Caco-2 (cell line): ENCODE data around the gene SECISBP2. TPM values are rescaled to one million over a fixed set of nuclear protein-coding genes. Genes with fewer than 3 reads are reported as not detected.

Experiments used
- BruUV-seq: library from RNA; stranded (reverse); fragments of 400-500 nt; replicated peaks from 2 replicates; lab custom pipeline; 2021; lab: Mats Ljungman, UMichigan
- CTCF ChIA-PET: fragments of 300-600 bp; sonication (Branson Sonifier 250); formaldehyde crosslinking; loops from one replicate; lab custom pipeline; 2022; ENCODE audit warnings: antibody characterized with exemption; lab: Charles Lee
- POLR2A ChIA-PET: fragments of 300-600 bp; sonication (Branson Sonifier 250); formaldehyde crosslinking; loops from one replicate; lab custom pipeline; 2022; ENCODE audit warnings: antibody characterized with exemption; lab: Charles Lee
- DNase-seq, 2 experiments: peaks; one replicate each; pipeline versions ENCODE4 v3.0.0 to v3.0.0-alpha.2; 2020 to 2022
- H3K27me3 ChIP-seq: replicated peaks from 2 replicates; pipeline ENCODE4 v1.6.0; 2011; ENCODE audit warnings: low read length; ENCODE audit not compliant: control insufficient read depth, insufficient read depth
- H3K36me3 ChIP-seq: 2 replicates; pipeline ENCODE4 v1.5.1; 2011; ENCODE audit warnings: low read length; ENCODE audit not compliant: control insufficient read depth, insufficient read depth
- H3K4me1 ChIP-seq: fragments of 250-450 bp; sonication (Bioruptor Pico); 2 replicates; pipeline ENCODE4 v1.5.1; 2020; ENCODE audit warnings: mild to moderate bottlenecking
- H3K4me3 ChIP-seq: 2 replicates; pipeline ENCODE4 v1.5.1; 2011; ENCODE audit warnings: low read depth, mild to moderate bottlenecking, control low read depth, low read length
- H3K9me3 ChIP-seq: fragments of 250-450 bp; sonication (Bioruptor Pico); 2 replicates; pipeline ENCODE4 v1.5.1; 2020; ENCODE audit warnings: mild to moderate bottlenecking, moderate library complexity
- H3K27ac Mint-ChIP-seq: one replicate; pipeline ENCODE4 v1.8.0; 2022; ENCODE audit warnings: mixed read lengths; ENCODE audit not compliant: unreplicated experiment
- H3K27me3 Mint-ChIP-seq: one replicate; pipeline ENCODE4 v1.8.0; 2022; ENCODE audit warnings: mixed read lengths; ENCODE audit not compliant: insufficient read depth, unreplicated experiment
- H3K36me3 Mint-ChIP-seq: one replicate; pipeline ENCODE4 v1.8.0; 2022; ENCODE audit warnings: mild to moderate bottlenecking, mixed read lengths; ENCODE audit not compliant: insufficient read depth, unreplicated experiment
- H3K4me1 Mint-ChIP-seq: one replicate; pipeline ENCODE4 v1.8.0; 2022; ENCODE audit warnings: low read depth, mixed read lengths; ENCODE audit not compliant: unreplicated experiment
- H3K4me3 Mint-ChIP-seq: one replicate; pipeline ENCODE4 v1.8.0; 2022; ENCODE audit warnings: mild to moderate bottlenecking, moderate library complexity, mixed read lengths; ENCODE audit not compliant: unreplicated experiment
- H3K9me3 Mint-ChIP-seq: one replicate; pipeline ENCODE4 v1.8.0; 2022; ENCODE audit warnings: mixed read lengths; ENCODE audit not compliant: unreplicated experiment
- intact Hi-C: fragments of 100-400 bp; cut with micrococcal nuclease; formaldehyde crosslinking; loops from one replicate; pipeline ENCODE4 v1.10.0; 2022; ENCODE audit not compliant: unreplicated experiment
- total RNA-seq: library from RNA; stranded (reverse); gene quantifications from 2 replicates; pipeline ENCODE4 v1.2.3, GENCODE V29; 2022
- TF ChIP-seq, protein P1 (sequence below), 2 experiments: fragments of 200-600 bp in 1 of 2; IDR thresholded peaks; 1 replicate in 1 of 2; 2 replicates in 1 of 2; pipeline versions ENCODE4 v1.5.1 to v1.8.0; 2011 to 2022; ENCODE audit warnings: antibody characterized with exemption in 1 of 2, control low read depth in 1 of 2, inconsistent platforms in 1 of 2, low read depth in 1 of 2, low read length in 1 of 2, mild to moderate bottlenecking in 1 of 2, moderate library complexity in 1 of 2; ENCODE audit not compliant: insufficient read depth in 1 of 2, severe bottlenecking in 1 of 2, unreplicated experiment in 1 of 2

Gene SECISBP2
- total RNA-seq, 1 experiment from 2014 or later = 21.0 TPM

DNA sequence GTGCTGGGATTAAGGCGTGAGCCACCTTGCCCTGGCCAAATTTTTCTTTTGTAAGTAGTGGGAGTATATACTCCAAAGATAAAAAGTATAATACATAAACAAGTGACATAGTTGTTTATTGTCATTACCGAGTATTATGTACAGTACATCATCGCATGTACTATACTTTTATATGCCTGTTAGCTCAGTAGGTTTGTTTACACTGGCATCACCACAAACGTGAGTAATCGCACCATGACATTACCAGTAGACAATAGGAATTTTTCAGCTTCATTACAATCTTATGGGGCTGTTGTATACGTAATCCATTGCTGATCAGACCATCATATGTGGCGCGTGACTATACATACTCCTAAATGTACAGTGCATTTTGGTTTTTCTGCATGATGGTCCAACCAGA lies 9.8 kb downstream of the SECISBP2 start:
- H3K4me1 ChIP-seq = peaks cover 6% of the 10 kb centered on the region
- Mint-ChIP-seq H3K36me3 (peaks cover 16% of the 10 kb centered on the region), H3K9me3 (no peaks in the 10 kb centered on the region), H3K27ac (no peak overlapping the region), H3K4me3 (no peak overlapping the region), H3K27me3 (no peaks in the 10 kb centered on the region), H3K4me1 (peaks cover 6% of the 10 kb centered on the region)
- intact Hi-C loops = no loop called here
- ChIA-PET POLR2A (no interaction called here), CTCF (no interaction called here)
- TF ChIP-seq, protein P1, sequence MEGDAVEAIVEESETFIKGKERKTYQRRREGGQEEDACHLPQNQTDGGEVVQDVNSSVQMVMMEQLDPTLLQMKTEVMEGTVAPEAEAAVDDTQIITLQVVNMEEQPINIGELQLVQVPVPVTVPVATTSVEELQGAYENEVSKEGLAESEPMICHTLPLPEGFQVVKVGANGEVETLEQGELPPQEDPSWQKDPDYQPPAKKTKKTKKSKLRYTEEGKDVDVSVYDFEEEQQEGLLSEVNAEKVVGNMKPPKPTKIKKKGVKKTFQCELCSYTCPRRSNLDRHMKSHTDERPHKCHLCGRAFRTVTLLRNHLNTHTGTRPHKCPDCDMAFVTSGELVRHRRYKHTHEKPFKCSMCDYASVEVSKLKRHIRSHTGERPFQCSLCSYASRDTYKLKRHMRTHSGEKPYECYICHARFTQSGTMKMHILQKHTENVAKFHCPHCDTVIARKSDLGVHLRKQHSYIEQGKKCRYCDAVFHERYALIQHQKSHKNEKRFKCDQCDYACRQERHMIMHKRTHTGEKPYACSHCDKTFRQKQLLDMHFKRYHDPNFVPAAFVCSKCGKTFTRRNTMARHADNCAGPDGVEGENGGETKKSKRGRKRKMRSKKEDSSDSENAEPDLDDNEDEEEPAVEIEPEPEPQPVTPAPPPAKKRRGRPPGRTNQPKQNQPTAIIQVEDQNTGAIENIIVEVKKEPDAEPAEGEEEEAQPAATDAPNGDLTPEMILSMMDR (IDR thresholded peaks at IDR 0.05; ENCODE audit: insufficient read depth in 1 of 2, low read depth in 1 of 2, low read length in 1 of 2, severe bottlenecking in 1 of 2, unreplicated experiment in 1 of 2) = no peak
- H3K27me3 ChIP-seq = no peaks in the 10 kb centered on the region
- no peak overlapping the region for H3K4me3 ChIP-seq
- no peaks in the 10 kb centered on the region for H3K9me3 ChIP-seq
- no TSS peak for BruUV-seq
- no peak for DNase-seq
- H3K36me3 ChIP-seq = no peaks in the 10 kb centered on the region

DNA sequence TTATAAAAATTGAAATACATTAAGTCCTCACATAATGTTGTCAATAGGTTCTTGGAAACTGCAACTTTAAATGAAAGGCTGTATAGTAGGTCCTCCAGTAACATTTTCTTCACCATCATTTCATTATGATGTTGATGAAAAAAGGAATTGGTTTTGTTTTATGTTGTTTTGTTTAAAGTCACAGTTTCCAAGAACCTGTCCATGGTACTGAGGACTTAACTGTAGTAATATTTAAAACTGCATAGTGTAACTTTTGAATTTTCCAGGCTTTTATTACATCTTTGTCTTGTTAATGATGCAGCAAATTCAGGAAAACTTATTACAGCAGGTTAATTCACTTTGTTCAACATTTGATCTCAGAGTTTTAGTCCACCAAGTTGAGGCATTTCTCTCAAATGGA lies 11.6 kb downstream of the SECISBP2 start:
- TF ChIP-seq, protein P1 (IDR thresholded peaks at IDR 0.05; ENCODE audit: insufficient read depth in 1 of 2, low read depth in 1 of 2, low read length in 1 of 2, severe bottlenecking in 1 of 2, unreplicated experiment in 1 of 2) = no peak
- no peaks in the 10 kb centered on the region for H3K9me3 ChIP-seq
- DNase-seq = no peak
- Mint-ChIP-seq H3K9me3 (no peaks in the 10 kb centered on the region), H3K27ac (no peak overlapping the region), H3K27me3 (no peaks in the 10 kb centered on the region), H3K4me3 (no peak overlapping the region), H3K36me3 (peaks cover 24% of the 10 kb centered on the region), H3K4me1 (no peaks in the 10 kb centered on the region)
- POLR2A ChIA-PET = no interaction called here
- no TSS peak for BruUV-seq
- no peaks in the 10 kb centered on the region for H3K36me3 ChIP-seq
- H3K4me3 ChIP-seq = no peak overlapping the region
- intact Hi-C loops = no loop called here
- CTCF ChIA-PET = no interaction called here
- H3K4me1 ChIP-seq = no peaks in the 10 kb centered on the region
- no peaks in the 10 kb centered on the region for H3K27me3 ChIP-seq

DNA sequence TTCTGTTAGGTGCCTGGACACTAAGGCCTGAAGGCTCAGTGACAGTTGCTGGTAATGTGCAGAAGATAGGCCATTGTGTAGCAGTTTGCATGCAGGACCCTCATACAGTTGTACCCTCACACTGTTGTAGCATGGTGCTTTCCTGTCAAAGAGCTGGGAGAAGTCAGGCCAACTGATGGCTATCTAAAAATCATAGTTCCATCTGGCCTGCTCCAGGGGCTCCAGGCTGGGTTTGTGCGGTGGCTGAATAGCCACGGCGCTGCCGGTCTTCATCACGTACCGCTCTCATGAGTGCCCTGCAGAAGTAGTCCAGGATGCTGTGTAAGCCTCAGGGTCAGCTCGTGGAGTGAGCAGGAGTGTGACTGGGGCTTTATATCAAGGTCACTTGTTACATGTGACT lies 12.2 kb downstream of the SECISBP2 start:
- no peaks in the 10 kb centered on the region for H3K4me1 ChIP-seq
- no peaks in the 10 kb centered on the region for H3K27me3 ChIP-seq
- H3K36me3 Mint-ChIP-seq = peaks cover 24% of the 10 kb centered on the region
- no peak overlapping the region for H3K27ac Mint-ChIP-seq
- no peaks in the 10 kb centered on the region for H3K4me1 Mint-ChIP-seq
- ChIA-PET CTCF (no interaction called here), POLR2A (no interaction called here)
- TF ChIP-seq, protein P1 (IDR thresholded peaks at IDR 0.05; ENCODE audit: insufficient read depth in 1 of 2, low read depth in 1 of 2, low read length in 1 of 2, severe bottlenecking in 1 of 2, unreplicated experiment in 1 of 2) = no peak
- H3K9me3 Mint-ChIP-seq = no peaks in the 10 kb centered on the region
- intact Hi-C loops = no loop called here
- no peaks in the 10 kb centered on the region for H3K27me3 Mint-ChIP-seq
- H3K9me3 ChIP-seq = no peaks in the 10 kb centered on the region
- no peaks in the 10 kb centered on the region for H3K36me3 ChIP-seq
- no peak for DNase-seq
- BruUV-seq = no TSS peak
- H3K4me3 Mint-ChIP-seq = no peak overlapping the region
- H3K4me3 ChIP-seq = no peak overlapping the region
